Cardiac fibroblast (primary cell): Measurements from ENCODE around the gene OR8B12.

ENCODE experiments used
- DNase-seq, 2 donors: peaks; one replicate each; pipeline versions ENCODE4 v3.0.0 to v3.0.0-alpha.2; 2010; ENCODE audit warnings: low read depth in 2 of 2
- H3K4me3 ChIP-seq, 2 donors: replicated peaks in 1 of 2; 1 replicate in 1 of 2; 2 replicates in 1 of 2; pipeline ENCODE4 v1.5.1; 2011; ENCODE audit warnings: low read depth in 2 of 2, low read length in 2 of 2, mild to moderate bottlenecking in 2 of 2, moderate library complexity in 1 of 2
- TF ChIP-seq, protein P1 (sequence below): IDR thresholded peaks from one replicate; pipeline ENCODE4 v1.5.1; 2011; ENCODE audit warnings: low read depth, mild to moderate bottlenecking, low read length, inconsistent platforms

Gene OR8B12

DNA sequence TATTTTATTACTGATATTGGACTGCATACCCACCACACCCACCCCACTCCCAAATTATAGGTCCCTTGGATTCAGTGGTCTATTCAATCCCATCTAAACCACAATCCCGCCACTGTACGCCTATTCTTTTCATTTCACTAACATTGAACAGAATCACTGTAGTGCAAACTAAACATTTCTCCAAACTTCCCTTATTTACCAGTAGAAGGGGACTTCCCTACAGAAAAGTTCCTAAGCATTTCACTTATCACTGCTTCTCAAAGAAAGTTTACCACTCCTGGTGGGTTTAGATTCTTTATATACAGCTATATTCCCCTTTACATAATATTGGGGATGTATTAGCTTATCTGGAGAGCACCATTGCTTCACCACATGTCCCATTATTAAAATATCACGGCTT is 29.3 kb downstream of the OR8B12 start:
- DNase-seq, result no peak
- TF ChIP-seq, protein P1, sequence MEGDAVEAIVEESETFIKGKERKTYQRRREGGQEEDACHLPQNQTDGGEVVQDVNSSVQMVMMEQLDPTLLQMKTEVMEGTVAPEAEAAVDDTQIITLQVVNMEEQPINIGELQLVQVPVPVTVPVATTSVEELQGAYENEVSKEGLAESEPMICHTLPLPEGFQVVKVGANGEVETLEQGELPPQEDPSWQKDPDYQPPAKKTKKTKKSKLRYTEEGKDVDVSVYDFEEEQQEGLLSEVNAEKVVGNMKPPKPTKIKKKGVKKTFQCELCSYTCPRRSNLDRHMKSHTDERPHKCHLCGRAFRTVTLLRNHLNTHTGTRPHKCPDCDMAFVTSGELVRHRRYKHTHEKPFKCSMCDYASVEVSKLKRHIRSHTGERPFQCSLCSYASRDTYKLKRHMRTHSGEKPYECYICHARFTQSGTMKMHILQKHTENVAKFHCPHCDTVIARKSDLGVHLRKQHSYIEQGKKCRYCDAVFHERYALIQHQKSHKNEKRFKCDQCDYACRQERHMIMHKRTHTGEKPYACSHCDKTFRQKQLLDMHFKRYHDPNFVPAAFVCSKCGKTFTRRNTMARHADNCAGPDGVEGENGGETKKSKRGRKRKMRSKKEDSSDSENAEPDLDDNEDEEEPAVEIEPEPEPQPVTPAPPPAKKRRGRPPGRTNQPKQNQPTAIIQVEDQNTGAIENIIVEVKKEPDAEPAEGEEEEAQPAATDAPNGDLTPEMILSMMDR, result no peak
- H3K4me3 ChIP-seq, result no peak overlapping the region

DNA sequence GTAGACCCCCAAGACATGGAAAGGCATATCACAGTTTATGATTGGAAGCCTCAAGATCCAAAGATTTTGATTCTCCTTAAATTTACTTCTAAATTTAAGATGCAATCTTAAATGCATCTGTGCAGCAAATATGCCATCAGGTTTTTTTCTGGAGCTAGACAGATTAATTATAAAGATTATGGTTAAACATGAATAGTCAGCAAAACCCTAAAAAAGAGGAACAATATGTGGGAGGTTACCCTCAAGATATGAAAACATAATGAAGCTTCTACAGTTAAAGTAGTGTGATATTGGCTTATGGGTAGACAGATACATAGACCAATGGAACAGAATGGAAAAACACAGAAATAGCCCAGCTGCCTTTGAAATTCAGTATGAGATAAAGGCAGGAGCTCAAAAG is 31.7 kb downstream of the OR8B12 start:
- H3K4me3 ChIP-seq, result no peak overlapping the region
- TF ChIP-seq, protein P1, result no peak
- DNase-seq, result no peak

DNA sequence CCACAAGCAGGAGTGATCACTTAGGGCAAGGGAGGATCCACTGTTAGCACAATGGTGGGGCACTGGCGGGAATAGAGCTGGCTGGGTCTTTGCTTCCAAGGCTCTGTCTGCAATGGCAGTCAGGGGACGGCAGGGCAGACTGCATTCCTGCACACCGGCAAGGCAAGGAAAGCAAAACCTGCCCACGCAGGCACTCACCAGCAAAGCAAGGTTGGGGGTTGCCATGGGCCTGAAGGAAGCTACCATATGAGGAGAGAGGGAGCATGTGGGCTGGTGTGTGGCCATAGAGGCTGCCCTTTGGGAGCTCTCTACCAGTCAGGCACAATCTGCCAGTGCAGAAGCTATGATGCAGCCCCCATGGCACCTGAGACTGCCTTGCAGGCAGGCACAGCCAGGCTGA is 33.2 kb downstream of the OR8B12 start:
- no peak overlapping the region for H3K4me3 ChIP-seq
- DNase-seq, result no peak
- TF ChIP-seq, protein P1, result no peak

DNA sequence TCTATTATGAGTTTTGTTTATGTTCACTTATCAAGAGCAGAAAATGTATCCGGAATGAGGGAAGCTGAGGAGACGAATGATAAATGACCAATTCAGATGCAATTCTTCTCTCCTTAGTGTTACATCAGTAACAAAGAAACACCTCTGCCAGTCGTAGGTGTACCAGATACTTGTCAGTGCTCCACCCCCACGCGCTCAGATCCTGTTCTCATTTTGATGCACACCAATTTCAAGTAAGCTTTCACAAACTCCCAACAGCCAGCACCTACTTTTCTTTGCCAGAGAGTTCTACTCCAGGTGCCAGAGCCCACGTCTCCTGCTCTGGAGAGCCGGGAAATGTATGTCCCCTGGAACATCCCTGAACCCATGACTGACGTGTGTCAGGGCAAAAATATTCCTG is 43.7 kb downstream of the OR8B12 start:
- no peak overlapping the region for H3K4me3 ChIP-seq
- TF ChIP-seq, protein P1, result no peak
- no peak for DNase-seq

DNA sequence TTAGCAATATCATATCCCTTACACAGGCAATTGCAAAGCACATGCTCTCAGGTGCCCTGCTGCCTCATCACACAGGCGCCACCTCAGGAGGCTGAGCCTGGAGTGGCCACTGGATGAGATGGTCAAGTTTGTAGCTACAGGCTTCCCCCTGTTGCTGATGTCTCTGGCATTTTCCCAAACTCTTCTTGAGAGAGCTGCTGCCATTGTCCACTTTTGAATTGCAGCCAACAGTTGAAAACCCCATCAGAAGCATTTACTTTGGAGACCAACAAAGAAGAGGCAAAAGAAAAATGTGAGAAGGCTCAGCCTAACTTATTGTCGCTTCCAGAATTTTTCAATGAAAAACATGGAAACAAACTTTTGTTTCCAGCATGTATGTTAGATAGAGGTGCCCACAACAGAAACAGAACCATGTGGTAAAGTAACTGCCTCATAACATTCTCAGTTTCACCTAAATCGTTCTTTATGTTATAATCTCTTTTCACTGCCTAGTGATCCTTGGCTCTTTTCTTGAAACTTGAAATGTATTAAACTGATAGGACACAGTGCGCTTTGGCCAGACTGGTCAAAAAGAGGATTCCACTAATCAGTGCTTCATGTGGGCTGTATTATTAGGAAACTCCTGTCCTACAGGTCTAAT is 50.3 kb downstream of the OR8B12 start:
- TF ChIP-seq, protein P1, result no peak
- no peak overlapping the region for H3K4me3 ChIP-seq
- DNase-seq, result no peak
